22Rv1 (cell line): ENCODE data around the gene BACH1.

Source experiments
- ZFX ChIP-seq: fragments of 450-650 bp; IDR thresholded peaks from 2 replicates; pipeline ENCODE4 v1.6.1; 2017; ENCODE audit warnings: antibody characterized with exemption, borderline replicate concordance
- TF ChIP-seq, protein P1 (sequence below): fragments of 450-650 bp; IDR thresholded peaks from 2 replicates; pipeline ENCODE4 v1.5.1; 2017; ENCODE audit warnings: mild to moderate bottlenecking

DNA sequence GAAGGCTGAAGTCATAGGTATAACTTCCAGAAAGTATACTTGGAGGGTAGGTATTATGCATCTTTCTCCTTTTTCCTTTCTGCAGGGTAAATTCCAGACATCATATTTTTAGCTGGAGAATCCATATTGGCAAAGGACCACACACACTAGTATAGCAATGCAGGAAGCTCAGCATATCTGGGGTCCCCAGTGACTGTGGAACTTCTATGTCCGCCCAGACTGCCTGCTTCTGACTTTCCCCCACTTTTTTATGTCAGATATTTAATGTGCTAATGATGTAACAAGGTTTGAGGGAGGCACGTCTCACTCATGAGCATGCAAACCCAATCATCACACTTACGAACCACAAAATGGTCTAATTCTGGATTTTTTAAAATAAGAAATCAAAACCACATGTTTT lies 90.4 kb downstream of the BACH1 start:
- TF ChIP-seq, protein P1, sequence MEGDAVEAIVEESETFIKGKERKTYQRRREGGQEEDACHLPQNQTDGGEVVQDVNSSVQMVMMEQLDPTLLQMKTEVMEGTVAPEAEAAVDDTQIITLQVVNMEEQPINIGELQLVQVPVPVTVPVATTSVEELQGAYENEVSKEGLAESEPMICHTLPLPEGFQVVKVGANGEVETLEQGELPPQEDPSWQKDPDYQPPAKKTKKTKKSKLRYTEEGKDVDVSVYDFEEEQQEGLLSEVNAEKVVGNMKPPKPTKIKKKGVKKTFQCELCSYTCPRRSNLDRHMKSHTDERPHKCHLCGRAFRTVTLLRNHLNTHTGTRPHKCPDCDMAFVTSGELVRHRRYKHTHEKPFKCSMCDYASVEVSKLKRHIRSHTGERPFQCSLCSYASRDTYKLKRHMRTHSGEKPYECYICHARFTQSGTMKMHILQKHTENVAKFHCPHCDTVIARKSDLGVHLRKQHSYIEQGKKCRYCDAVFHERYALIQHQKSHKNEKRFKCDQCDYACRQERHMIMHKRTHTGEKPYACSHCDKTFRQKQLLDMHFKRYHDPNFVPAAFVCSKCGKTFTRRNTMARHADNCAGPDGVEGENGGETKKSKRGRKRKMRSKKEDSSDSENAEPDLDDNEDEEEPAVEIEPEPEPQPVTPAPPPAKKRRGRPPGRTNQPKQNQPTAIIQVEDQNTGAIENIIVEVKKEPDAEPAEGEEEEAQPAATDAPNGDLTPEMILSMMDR = no peak
- TF ChIP-seq ZFX = no peak
